ENCODE results near the gene PDE3A.
"Not testable (repeated sequence)": the region's sequence is repeated elsewhere in the genome, so short reads cannot be mapped to it uniquely, and the experiment has no call there.

PDE3A gene

GRCh38 chr12:20368114-20368650 lies at the start of gene PDE3A:
PDE3A (plus strand) TSS chr12:20368537; CDS start chr12:20369285, 748 bp downstream.
- DNase-seq (ENCODE audit: low read depth in 2 of 2), result no peak

- DNase-seq (ENCODE audit: low read depth in 2 of 2), result no peak
Measured at GRCh38 chr12:20319366-20319765, 49.0 kb upstream of the PDE3A start.

GRCh38 chr12:20320552-20320951 lies 47.8 kb upstream of the PDE3A start:
- DNase-seq (ENCODE audit: low read depth in 2 of 2), result no peak

- DNase-seq (ENCODE audit: low read depth in 2 of 2), result not testable (repeated sequence)
Measured at GRCh38 chr12:20330826-20331505, 37.4 kb upstream of the PDE3A start.

GRCh38 chr12:20339060-20339459 lies 29.3 kb upstream of the PDE3A start:
- no peak for DNase-seq (ENCODE audit: low read depth in 2 of 2)

GRCh38 chr12:20342111-20342510 lies 26.2 kb upstream of the PDE3A start:
- DNase-seq (ENCODE audit: low read depth in 2 of 2), result no peak

GRCh38 chr12:20345866-20346265 lies 22.5 kb upstream of the PDE3A start:
- DNase-seq (ENCODE audit: low read depth in 2 of 2), result no peak

- no peak for DNase-seq (ENCODE audit: low read depth in 2 of 2)
Measured at GRCh38 chr12:20350026-20350425, 18.3 kb upstream of the PDE3A start.

GRCh38 chr12:20350495-20350894 lies 17.8 kb upstream of the PDE3A start:
- DNase-seq (ENCODE audit: low read depth in 2 of 2), result no peak

- DNase-seq (ENCODE audit: low read depth in 2 of 2), result no peak
Measured at GRCh38 chr12:20351406-20351805, 16.9 kb upstream of the PDE3A start.

GRCh38 chr12:20356048-20356447 lies 12.3 kb upstream of the PDE3A start:
- no peak for DNase-seq (ENCODE audit: low read depth in 2 of 2)

- DNase-seq (ENCODE audit: low read depth in 2 of 2), result no peak
Measured at GRCh38 chr12:20360407-20360806, 7.9 kb upstream of the PDE3A start.

- no peak for DNase-seq (ENCODE audit: low read depth in 2 of 2)
Measured at GRCh38 chr12:20361416-20361815, 6.9 kb upstream of the PDE3A start.

GRCh38 chr12:20364501-20364900 lies 3.8 kb upstream of the PDE3A start:
- DNase-seq (ENCODE audit: low read depth in 2 of 2), result no peak

- DNase-seq (ENCODE audit: low read depth in 2 of 2), result no peak
Measured at GRCh38 chr12:20366776-20367409, 1.4 kb upstream of the PDE3A start.

- no peak for DNase-seq (ENCODE audit: low read depth in 2 of 2)
Measured at GRCh38 chr12:20367583-20368113, 689 bp upstream of the PDE3A start.

- no peak for DNase-seq (ENCODE audit: low read depth in 2 of 2)
Measured at GRCh38 chr12:20368651-20369304, 441 bp downstream of the PDE3A start.

GRCh38 chr12:20369305-20370013 lies 1.1 kb downstream of the PDE3A start:
- DNase-seq (ENCODE audit: low read depth in 2 of 2), result no peak

GRCh38 chr12:20370014-20370386 lies 1.7 kb downstream of the PDE3A start:
- no peak for DNase-seq (ENCODE audit: low read depth in 2 of 2)

GRCh38 chr12:20370866-20371519 lies 2.7 kb downstream of the PDE3A start:
- no peak for DNase-seq (ENCODE audit: low read depth in 2 of 2)

GRCh38 chr12:20372326-20373096 lies 4.2 kb downstream of the PDE3A start:
- no peak for DNase-seq (ENCODE audit: low read depth in 2 of 2)

All from stimulated activated CD8-positive, alpha-beta memory T cell treated with anti-CD3 and anti-CD28 coated beads, Interleukin-2, amount 100 ng/mL, for 1 hour (primary cell).